ENCODE data around the gene RAPH1. TPM values are rescaled to one million over a fixed set of nuclear protein-coding genes. Genes with fewer than 3 reads are reported as not detected.
"Not testable (repeated sequence)": the region's sequence is repeated elsewhere in the genome, so short reads cannot be mapped to it uniquely, and the experiment has no call there.

Gene RAPH1
- total RNA-seq, 1 donor from 2014 or later = 25.7 TPM

DNA sequence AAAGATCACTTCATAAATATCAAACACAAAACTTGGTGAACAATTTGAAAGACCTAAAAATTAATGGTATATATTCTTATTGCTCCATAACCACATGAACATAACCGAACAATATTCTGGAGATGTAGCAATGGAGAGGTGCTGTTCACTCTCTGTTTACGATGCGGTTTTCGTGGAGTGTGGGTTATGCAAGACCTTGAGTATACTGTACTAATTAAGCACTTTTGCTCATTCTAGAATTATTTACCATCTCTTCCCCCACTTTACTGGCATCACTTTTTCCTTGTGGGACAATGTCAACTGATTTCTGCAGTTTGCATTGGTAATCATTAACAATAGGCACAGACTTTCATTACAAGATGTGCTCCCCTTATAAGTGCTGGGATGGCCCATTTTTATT, 97.6 kb downstream of the RAPH1 start:
- no peak overlapping the region for H3K27ac Mint-ChIP-seq (ENCODE audit: unreplicated experiment)
- peaks cover 16% of the 10 kb centered on the region for H3K4me1 Mint-ChIP-seq
- H3K36me3 Mint-ChIP-seq (ENCODE audit: low read depth) = peaks cover 16% of the 10 kb centered on the region
- TF ChIP-seq, protein P1, sequence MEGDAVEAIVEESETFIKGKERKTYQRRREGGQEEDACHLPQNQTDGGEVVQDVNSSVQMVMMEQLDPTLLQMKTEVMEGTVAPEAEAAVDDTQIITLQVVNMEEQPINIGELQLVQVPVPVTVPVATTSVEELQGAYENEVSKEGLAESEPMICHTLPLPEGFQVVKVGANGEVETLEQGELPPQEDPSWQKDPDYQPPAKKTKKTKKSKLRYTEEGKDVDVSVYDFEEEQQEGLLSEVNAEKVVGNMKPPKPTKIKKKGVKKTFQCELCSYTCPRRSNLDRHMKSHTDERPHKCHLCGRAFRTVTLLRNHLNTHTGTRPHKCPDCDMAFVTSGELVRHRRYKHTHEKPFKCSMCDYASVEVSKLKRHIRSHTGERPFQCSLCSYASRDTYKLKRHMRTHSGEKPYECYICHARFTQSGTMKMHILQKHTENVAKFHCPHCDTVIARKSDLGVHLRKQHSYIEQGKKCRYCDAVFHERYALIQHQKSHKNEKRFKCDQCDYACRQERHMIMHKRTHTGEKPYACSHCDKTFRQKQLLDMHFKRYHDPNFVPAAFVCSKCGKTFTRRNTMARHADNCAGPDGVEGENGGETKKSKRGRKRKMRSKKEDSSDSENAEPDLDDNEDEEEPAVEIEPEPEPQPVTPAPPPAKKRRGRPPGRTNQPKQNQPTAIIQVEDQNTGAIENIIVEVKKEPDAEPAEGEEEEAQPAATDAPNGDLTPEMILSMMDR (conservative IDR thresholded peaks at IDR 0.05) = no peak
- H3K4me3 Mint-ChIP-seq = no peak overlapping the region
- DNase-seq (ENCODE audit: low read depth, low spot score) = no peak
- H3K9me3 Mint-ChIP-seq = no peaks in the 10 kb centered on the region
- peaks cover 3% of the 10 kb centered on the region for H3K27me3 Mint-ChIP-seq (ENCODE audit: low read depth)

DNA sequence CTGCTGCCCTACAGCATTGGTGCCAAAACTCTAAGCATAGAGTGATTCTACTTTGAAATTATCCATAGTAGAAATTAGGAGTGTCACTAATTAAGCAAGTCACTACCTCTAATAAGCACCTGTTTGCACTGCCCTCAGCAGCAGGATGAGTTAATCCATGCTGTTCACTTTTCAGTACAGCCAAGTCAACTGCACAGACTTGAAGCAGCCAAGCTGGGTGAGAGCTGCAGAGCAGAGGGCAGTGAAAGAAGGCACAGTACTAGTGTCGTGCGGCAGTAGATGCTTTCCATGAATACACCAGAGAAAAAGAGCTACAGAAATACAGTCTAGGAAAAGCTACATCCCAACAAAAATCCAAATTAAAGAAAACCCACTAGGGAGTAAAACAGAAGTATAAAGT, 98.6 kb downstream of the RAPH1 start:
- Mint-ChIP-seq H3K9me3 (no peaks in the 10 kb centered on the region), H3K36me3 (ENCODE audit: low read depth) (peaks cover 17% of the 10 kb centered on the region), H3K27me3 (ENCODE audit: low read depth) (peaks cover 3% of the 10 kb centered on the region), H3K4me1 (peaks cover 15% of the 10 kb centered on the region), H3K4me3 (no peak overlapping the region), H3K27ac (ENCODE audit: unreplicated experiment) (no peak overlapping the region)
- no peak for DNase-seq (ENCODE audit: low read depth, low spot score)
- TF ChIP-seq, protein P1 (conservative IDR thresholded peaks at IDR 0.05) = no peak

DNA sequence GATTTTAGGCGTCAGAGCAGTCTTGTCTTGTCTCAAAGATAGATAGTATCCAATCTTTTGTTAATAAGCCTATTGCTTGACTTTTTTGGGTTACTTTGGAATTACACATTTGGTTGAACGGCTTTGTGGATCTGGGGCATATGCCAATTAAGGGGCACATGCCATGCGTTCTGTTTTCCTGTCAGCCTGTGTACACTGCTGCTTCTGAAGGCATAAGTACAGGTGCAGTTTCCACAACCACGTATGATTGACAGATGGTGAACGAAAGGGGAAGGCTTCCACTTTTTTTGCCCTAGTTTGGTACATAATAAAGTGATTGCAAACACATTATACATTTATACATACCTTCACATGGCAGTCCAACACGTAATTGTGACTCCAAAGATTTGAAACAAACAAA, 102.3 kb downstream of the RAPH1 start:
- no peaks in the 10 kb centered on the region for H3K4me1 Mint-ChIP-seq
- H3K9me3 Mint-ChIP-seq = no peaks in the 10 kb centered on the region
- TF ChIP-seq, protein P1 (conservative IDR thresholded peaks at IDR 0.05) = no peak
- no peak overlapping the region for H3K4me3 Mint-ChIP-seq
- peaks cover 7% of the 10 kb centered on the region for H3K36me3 Mint-ChIP-seq (ENCODE audit: low read depth)
- no peak overlapping the region for H3K27ac Mint-ChIP-seq (ENCODE audit: unreplicated experiment)
- H3K27me3 Mint-ChIP-seq (ENCODE audit: low read depth) = no peaks in the 10 kb centered on the region
- DNase-seq (ENCODE audit: low read depth, low spot score) = no peak

DNA sequence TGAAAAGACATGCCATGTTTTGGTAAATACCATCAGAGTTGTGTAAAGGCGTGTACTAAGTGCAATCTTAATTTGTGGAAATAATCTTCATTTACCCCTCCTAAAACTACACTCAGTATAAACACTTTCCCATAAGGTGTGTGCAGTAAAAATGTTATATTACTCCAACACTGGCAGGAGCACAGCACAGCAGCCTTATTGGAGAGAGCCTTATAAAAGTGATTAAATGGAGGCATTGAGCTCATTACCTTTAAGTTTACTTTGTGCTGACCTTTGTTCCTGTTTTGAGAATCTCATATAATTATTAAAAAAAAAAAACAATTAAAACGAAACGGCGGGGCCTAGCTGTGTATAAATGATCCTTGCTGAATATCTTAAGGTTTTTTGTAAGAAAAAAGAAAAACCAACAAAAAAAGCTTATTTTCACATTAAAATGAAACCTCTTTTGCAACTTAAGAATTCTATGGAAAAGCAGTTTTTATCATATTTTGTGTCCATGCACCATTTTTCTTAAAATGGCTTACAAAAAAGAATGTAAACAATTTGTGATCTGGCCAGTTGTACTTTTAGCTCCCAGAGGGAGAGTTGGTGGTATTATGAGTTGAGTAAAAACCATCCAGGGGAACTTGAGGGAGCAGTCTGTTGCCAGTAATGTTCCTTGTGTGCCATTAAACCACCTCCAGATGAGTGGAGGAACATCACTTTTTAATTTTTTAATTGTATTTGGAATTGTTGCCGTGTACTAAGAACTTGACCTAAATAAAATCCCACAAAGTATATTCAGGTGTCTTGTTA, 103.5 kb downstream of the RAPH1 start:
- H3K27me3 Mint-ChIP-seq (ENCODE audit: low read depth) = no peaks in the 10 kb centered on the region
- no peaks in the 10 kb centered on the region for H3K9me3 Mint-ChIP-seq
- TF ChIP-seq, protein P1 (conservative IDR thresholded peaks at IDR 0.05) = no peak
- H3K27ac Mint-ChIP-seq (ENCODE audit: unreplicated experiment) = no peak overlapping the region
- H3K4me3 Mint-ChIP-seq = no peak overlapping the region
- peaks cover 13% of the 10 kb centered on the region for H3K36me3 Mint-ChIP-seq (ENCODE audit: low read depth)
- DNase-seq (ENCODE audit: low read depth, low spot score) = no peak
- peaks cover 4% of the 10 kb centered on the region for H3K4me1 Mint-ChIP-seq

DNA sequence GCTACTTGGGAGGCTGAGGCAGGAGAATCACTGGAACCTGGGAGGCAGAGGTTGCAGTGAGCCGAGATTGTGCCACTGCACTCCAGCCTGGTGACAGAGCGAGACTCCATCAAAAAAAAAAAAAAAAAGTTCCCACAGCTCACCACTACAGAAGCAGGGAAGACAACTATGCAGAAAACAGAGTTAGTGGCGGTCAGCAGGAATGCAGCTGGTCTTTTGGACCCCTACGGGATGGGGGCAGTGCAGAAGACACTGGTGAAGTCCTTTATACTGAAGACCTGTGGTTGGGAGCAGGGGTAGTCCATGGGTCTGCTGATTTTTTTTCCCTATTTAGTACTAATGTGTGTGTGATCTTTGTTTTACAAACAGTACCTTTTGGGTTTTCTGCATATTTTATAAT, 105.5 kb downstream of the RAPH1 start:
- not testable (repeated sequence) for H3K4me3 Mint-ChIP-seq; H3K27me3 Mint-ChIP-seq (ENCODE audit: low read depth); H3K9me3 Mint-ChIP-seq; H3K4me1 Mint-ChIP-seq; DNase-seq (ENCODE audit: low read depth, low spot score); H3K27ac Mint-ChIP-seq (ENCODE audit: unreplicated experiment)
- H3K36me3 Mint-ChIP-seq (ENCODE audit: low read depth) = peaks cover 19% of the 10 kb centered on the region

DNA sequence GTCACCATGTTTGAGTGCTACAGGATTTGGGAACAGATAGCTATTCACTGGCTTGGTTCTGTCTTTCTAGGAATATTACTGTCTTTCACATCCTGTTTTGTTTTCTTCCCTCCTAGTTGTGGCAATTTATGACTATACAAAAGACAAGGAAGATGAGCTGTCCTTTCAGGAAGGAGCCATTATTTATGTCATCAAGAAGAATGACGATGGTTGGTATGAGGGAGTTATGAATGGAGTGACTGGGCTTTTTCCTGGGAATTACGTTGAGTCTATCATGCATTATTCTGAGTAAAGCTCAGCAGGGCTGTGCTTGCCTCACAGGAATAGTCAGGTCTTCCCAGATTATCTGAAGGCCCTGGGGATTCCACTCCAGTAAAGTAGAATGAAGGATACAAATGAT, 108.0 kb downstream of the RAPH1 start:
- TF ChIP-seq, protein P1 (conservative IDR thresholded peaks at IDR 0.05) = no peak
- Mint-ChIP-seq H3K4me1 (peaks cover 4% of the 10 kb centered on the region), H3K9me3 (no peaks in the 10 kb centered on the region), H3K4me3 (no peak overlapping the region), H3K27ac (ENCODE audit: unreplicated experiment) (no peak overlapping the region), H3K36me3 (ENCODE audit: low read depth) (peaks cover 19% of the 10 kb centered on the region), H3K27me3 (ENCODE audit: low read depth) (no peaks in the 10 kb centered on the region)
- DNase-seq (ENCODE audit: low read depth, low spot score) = no peak
